NT2/D1 (cell line): ENCODE data around the gene CDC42BPA.

ENCODE experiments used
- SUZ12 ChIP-seq: IDR thresholded peaks from 2 replicates; pipeline ENCODE4 v1.6.1; 2011; ENCODE audit not compliant: insufficient read length, insufficient read depth; ENCODE audit errors: extremely low read depth
- YY1 ChIP-seq: IDR thresholded peaks from 2 replicates; pipeline ENCODE4 v1.6.1; 2011; ENCODE audit not compliant: insufficient read length, insufficient read depth
- ZNF274 ChIP-seq: IDR thresholded peaks from 2 replicates; pipeline ENCODE4 v1.6.1; 2011; ENCODE audit warnings: mild to moderate bottlenecking, low read depth, low read length

GRCh38 chr1:227368009-227368408 lies 49.7 kb upstream of the CDC42BPA start:
- TF ChIP-seq ZNF274, result no peak
- TF ChIP-seq SUZ12, result no peak
- no peak for TF ChIP-seq YY1
